ENCODE results near the gene ULK4. TPM values are rescaled to one million over a fixed set of nuclear protein-coding genes. Genes with fewer than 3 reads are reported as not detected.
"Not testable (repeated sequence)": the region's sequence is repeated elsewhere in the genome, so short reads cannot be mapped to it uniquely, and the experiment has no call there.

Gene ULK4
- total RNA-seq, 2 experiments from 2014 or later = 9.5 to 10.8 TPM

GRCh38 chr3:41693799-41694198 is 268.1 kb downstream of the ULK4 start:
- H3K27ac Mint-ChIP-seq = no peak overlapping the region
- H3K36me3 Mint-ChIP-seq = peaks cover 12% of the 10 kb centered on the region
- CTCF ChIA-PET = no interaction called here
- H3K4me3 Mint-ChIP-seq = no peak overlapping the region
- H3K27me3 Mint-ChIP-seq = no peaks in the 10 kb centered on the region
- no peak for DNase-seq
- H3K4me1 Mint-ChIP-seq (ENCODE audit: low read depth) = no peaks in the 10 kb centered on the region
- POLR2A ChIA-PET = no interaction called here
- intact Hi-C loops (cut with micrococcal nuclease) = no loop called here
- no peaks in the 10 kb centered on the region for H3K9me3 Mint-ChIP-seq

- no peaks in the 10 kb centered on the region for H3K4me1 Mint-ChIP-seq (ENCODE audit: low read depth)
- CTCF ChIA-PET = no interaction called here
- POLR2A ChIA-PET = no interaction called here
- peaks cover 15% of the 10 kb centered on the region for H3K36me3 Mint-ChIP-seq
- no peak for DNase-seq
- no peaks in the 10 kb centered on the region for H3K9me3 Mint-ChIP-seq
- H3K27ac Mint-ChIP-seq = no peak overlapping the region
- no peaks in the 10 kb centered on the region for H3K27me3 Mint-ChIP-seq
- intact Hi-C loops (cut with micrococcal nuclease) = no loop called here
- H3K4me3 Mint-ChIP-seq = no peak overlapping the region
Measured at GRCh38 chr3:41690766-41691563, 270.9 kb downstream of the ULK4 start.

- Mint-ChIP-seq H3K9me3 (no peaks in the 10 kb centered on the region), H3K27ac (no peak overlapping the region), H3K36me3 (peaks cover 15% of the 10 kb centered on the region), H3K4me3 (no peak overlapping the region), H3K4me1 (ENCODE audit: low read depth) (no peaks in the 10 kb centered on the region), H3K27me3 (no peaks in the 10 kb centered on the region)
- intact Hi-C loops (cut with micrococcal nuclease) = no loop called here
- no peak for DNase-seq
- POLR2A ChIA-PET = no interaction called here
- CTCF ChIA-PET = no interaction called here
Measured at GRCh38 chr3:41688595-41689380, 273.1 kb downstream of the ULK4 start.

- Mint-ChIP-seq H3K9me3 (no peaks in the 10 kb centered on the region), H3K4me1 (ENCODE audit: low read depth) (no peaks in the 10 kb centered on the region), H3K27me3 (no peaks in the 10 kb centered on the region), H3K27ac (no peak overlapping the region), H3K4me3 (no peak overlapping the region), H3K36me3 (peaks cover 19% of the 10 kb centered on the region)
- POLR2A ChIA-PET = no interaction called here
- CTCF ChIA-PET = no interaction called here
- intact Hi-C loops (cut with micrococcal nuclease) = no loop called here
- DNase-seq = no peak
Measured at GRCh38 chr3:41684797-41685735, 276.8 kb downstream of the ULK4 start.

GRCh38 chr3:41683666-41684350 is 278.1 kb downstream of the ULK4 start:
- Mint-ChIP-seq H3K27ac (no peak overlapping the region), H3K4me1 (ENCODE audit: low read depth) (no peaks in the 10 kb centered on the region), H3K36me3 (peaks cover 19% of the 10 kb centered on the region), H3K9me3 (no peaks in the 10 kb centered on the region), H3K27me3 (no peaks in the 10 kb centered on the region), H3K4me3 (no peak overlapping the region)
- POLR2A ChIA-PET = no interaction called here
- intact Hi-C loops (cut with micrococcal nuclease) = no loop called here
- CTCF ChIA-PET = interaction anchor here (0.6 kb wide), 1 partner anchor 197 kb away, joined by 3 read pairs; no protein-coding TSS in a partner anchor
- no peak for DNase-seq

- no peak for DNase-seq
- Mint-ChIP-seq H3K36me3 (peaks cover 19% of the 10 kb centered on the region), H3K4me1 (ENCODE audit: low read depth) (no peaks in the 10 kb centered on the region), H3K4me3 (no peak overlapping the region), H3K27ac (no peak overlapping the region), H3K9me3 (no peaks in the 10 kb centered on the region), H3K27me3 (no peaks in the 10 kb centered on the region)
- ChIA-PET POLR2A (no interaction called here), CTCF (interaction anchor here (0.6 kb wide), 1 partner anchor 198 kb away, joined by 3 read pairs; no protein-coding TSS in a partner anchor)
- intact Hi-C loops (cut with micrococcal nuclease) = no loop called here
Measured at GRCh38 chr3:41682996-41683395, 278.9 kb downstream of the ULK4 start.

- ChIA-PET POLR2A (no interaction called here), CTCF (no interaction called here)
- Mint-ChIP-seq H3K4me3 (no peak overlapping the region), H3K4me1 (ENCODE audit: low read depth) (no peaks in the 10 kb centered on the region), H3K27ac (no peak overlapping the region), H3K36me3 (peaks cover 19% of the 10 kb centered on the region), H3K27me3 (no peaks in the 10 kb centered on the region), H3K9me3 (no peaks in the 10 kb centered on the region)
- DNase-seq = no peak
- intact Hi-C loops (cut with micrococcal nuclease) = no loop called here
Measured at GRCh38 chr3:41682382-41682781, 279.5 kb downstream of the ULK4 start.

- no peaks in the 10 kb centered on the region for H3K27me3 Mint-ChIP-seq
- H3K27ac Mint-ChIP-seq = no peak overlapping the region
- peaks cover 18% of the 10 kb centered on the region for H3K36me3 Mint-ChIP-seq
- no peaks in the 10 kb centered on the region for H3K9me3 Mint-ChIP-seq
- no peak for DNase-seq
- POLR2A ChIA-PET = no interaction called here
- CTCF ChIA-PET = no interaction called here
- no peak overlapping the region for H3K4me3 Mint-ChIP-seq
- intact Hi-C loops (cut with micrococcal nuclease) = no loop called here
- H3K4me1 Mint-ChIP-seq (ENCODE audit: low read depth) = no peaks in the 10 kb centered on the region
Measured at GRCh38 chr3:41681479-41681878, 280.4 kb downstream of the ULK4 start.

- H3K9me3 Mint-ChIP-seq = no peaks in the 10 kb centered on the region
- ChIA-PET CTCF (no interaction called here), POLR2A (no interaction called here)
- no peak overlapping the region for H3K4me3 Mint-ChIP-seq
- no peak overlapping the region for H3K27ac Mint-ChIP-seq
- no peaks in the 10 kb centered on the region for H3K27me3 Mint-ChIP-seq
- DNase-seq = no peak
- intact Hi-C loops (cut with micrococcal nuclease) = no loop called here
- H3K36me3 Mint-ChIP-seq = peaks cover 11% of the 10 kb centered on the region
- no peaks in the 10 kb centered on the region for H3K4me1 Mint-ChIP-seq (ENCODE audit: low read depth)
Measured at GRCh38 chr3:41679374-41679773, 282.5 kb downstream of the ULK4 start.

- POLR2A ChIA-PET; DNase-seq; H3K4me1 Mint-ChIP-seq (ENCODE audit: low read depth); H3K27me3 Mint-ChIP-seq; H3K4me3 Mint-ChIP-seq; H3K27ac Mint-ChIP-seq; CTCF ChIA-PET; intact Hi-C loops (cut with micrococcal nuclease): not testable (repeated sequence)
- Mint-ChIP-seq H3K36me3 (peaks cover 18% of the 10 kb centered on the region), H3K9me3 (peaks cover 15% of the 10 kb centered on the region)
Measured at GRCh38 chr3:41675102-41675501, 286.8 kb downstream of the ULK4 start.

GRCh38 chr3:41674449-41674848 is 287.5 kb downstream of the ULK4 start:
- no peak for DNase-seq
- H3K27me3 Mint-ChIP-seq = no peaks in the 10 kb centered on the region
- H3K4me1 Mint-ChIP-seq (ENCODE audit: low read depth) = no peaks in the 10 kb centered on the region
- H3K9me3 Mint-ChIP-seq = peaks cover 15% of the 10 kb centered on the region
- intact Hi-C loops (cut with micrococcal nuclease) = no loop called here
- CTCF ChIA-PET = no interaction called here
- H3K36me3 Mint-ChIP-seq = peaks cover 18% of the 10 kb centered on the region
- no peak overlapping the region for H3K4me3 Mint-ChIP-seq
- no peak overlapping the region for H3K27ac Mint-ChIP-seq
- POLR2A ChIA-PET = no interaction called here

GRCh38 chr3:41673650-41674049 is 288.3 kb downstream of the ULK4 start:
- Mint-ChIP-seq H3K4me3 (no peak overlapping the region), H3K36me3 (peaks cover 18% of the 10 kb centered on the region), H3K9me3 (peaks cover 15% of the 10 kb centered on the region), H3K27ac (no peak overlapping the region), H3K4me1 (ENCODE audit: low read depth) (no peaks in the 10 kb centered on the region), H3K27me3 (no peaks in the 10 kb centered on the region)
- intact Hi-C loops (cut with micrococcal nuclease) = no loop called here
- POLR2A ChIA-PET = no interaction called here
- CTCF ChIA-PET = no interaction called here
- DNase-seq = no peak

All from activated CD4-positive, alpha-beta memory T cell treated with anti-CD3 and anti-CD28 coated beads for 36 hours (primary cell).